Glomerular endothelial cell (primary cell): ENCODE data around the gene SLC4A11. TPM values are rescaled to one million over a fixed set of nuclear protein-coding genes. Genes with fewer than 3 reads are reported as not detected.

Source experiments
- DNase-seq: peaks from one replicate; pipeline ENCODE4 v3.0.0-alpha.2; 2011; ENCODE audit warnings: low read depth, low spot score; ENCODE audit errors: extremely low read depth
- total RNA-seq: library from RNA; depleted of rRNA; stranded (reverse); fragments of >200 nt; gene quantifications from 2 replicates; pipeline ENCODE4 v1.2.3, GENCODE V29; 2015

Gene SLC4A11
- total RNA-seq, 1 donor from 2014 or later = 11.3 TPM

- no peak for DNase-seq
These were observed 61.1 kb downstream of the SLC4A11 start for GRCh38 chr20:3177746-3178485.

Other genes starting within 250 kb of the SLC4A11 start
- gene GNRH2, start 195.6 kb downstream of the SLC4A11 start, total RNA-seq = 0.48 TPM in 1 of 2 replicates, not detected in the other
- gene MRPS26, start 193.1 kb downstream of the SLC4A11 start, total RNA-seq = 30.8 and 37.9 TPM in 2 replicates
- gene OXT, start 167.6 kb downstream of the SLC4A11 start, total RNA-seq = not detected in 2 replicates
- not detected in 2 replicates for gene AVP, start 154.5 kb downstream of the SLC4A11 start, total RNA-seq
- 15.7 and 16.2 TPM in 2 replicates for gene FASTKD5, start 79.3 kb downstream of the SLC4A11 start, total RNA-seq
- 3.4 and 4.2 TPM in 2 replicates for gene UBOX5, start 79.3 kb downstream of the SLC4A11 start, total RNA-seq
- 8.3 and 17.4 TPM in 2 replicates for gene LZTS3, start 65.6 kb downstream of the SLC4A11 start, total RNA-seq
- gene DDRGK1, start 34.5 kb downstream of the SLC4A11 start, total RNA-seq = 77.4 and 82.0 TPM in 2 replicates
- gene ITPA, start 29.7 kb downstream of the SLC4A11 start, total RNA-seq = 35.2 and 44.0 TPM in 2 replicates
- 18.8 and 21.1 TPM in 2 replicates for gene DNAAF9, start 168.5 kb upstream of the SLC4A11 start, total RNA-seq
- 35.9 and 43.6 TPM in 2 replicates for gene ATRN, start 231.8 kb upstream of the SLC4A11 start, total RNA-seq